ENCODE measurements around the gene L1CAM. TPM values are rescaled to one million over a fixed set of nuclear protein-coding genes. Genes with fewer than 3 reads are reported as not detected.

L1CAM gene
- total RNA-seq, 2 donors from 2014 or later = 6.3 to 7.0 TPM

DNA sequence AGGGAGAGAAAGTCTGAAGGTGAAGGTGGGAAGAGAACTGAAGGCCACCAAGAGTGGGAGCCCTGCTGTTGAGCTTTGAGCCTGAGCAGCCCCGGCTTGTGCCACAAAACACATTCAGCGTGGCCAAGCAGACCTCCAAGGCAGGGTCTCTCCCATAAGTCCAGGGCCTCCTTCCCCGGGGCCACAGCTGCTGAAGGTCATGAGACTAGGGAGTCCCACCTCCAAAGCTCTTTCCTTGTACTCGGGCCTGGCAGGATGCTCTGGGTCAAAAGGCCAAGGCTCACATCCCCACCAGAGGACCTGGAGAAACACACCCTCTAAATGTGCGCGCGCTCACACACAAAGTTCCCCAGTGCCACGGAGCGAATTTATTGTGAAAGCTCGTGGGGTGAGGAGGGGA lies 43.6 kb upstream of the L1CAM start:
- H3K27ac ChIP-seq = peak overlapping the region in 1 of 2 donors; percentile 0
- H3K9me3 ChIP-seq = no peaks in the 10 kb centered on the region
- no peak overlapping the region for H3K4me3 ChIP-seq
- peaks cover 0 to 41% of the 10 kb centered on the region in 2 donors for H3K4me1 ChIP-seq
- H3K36me3 ChIP-seq = peaks cover 26% of the 10 kb centered on the region
- TF ChIP-seq, protein P1, sequence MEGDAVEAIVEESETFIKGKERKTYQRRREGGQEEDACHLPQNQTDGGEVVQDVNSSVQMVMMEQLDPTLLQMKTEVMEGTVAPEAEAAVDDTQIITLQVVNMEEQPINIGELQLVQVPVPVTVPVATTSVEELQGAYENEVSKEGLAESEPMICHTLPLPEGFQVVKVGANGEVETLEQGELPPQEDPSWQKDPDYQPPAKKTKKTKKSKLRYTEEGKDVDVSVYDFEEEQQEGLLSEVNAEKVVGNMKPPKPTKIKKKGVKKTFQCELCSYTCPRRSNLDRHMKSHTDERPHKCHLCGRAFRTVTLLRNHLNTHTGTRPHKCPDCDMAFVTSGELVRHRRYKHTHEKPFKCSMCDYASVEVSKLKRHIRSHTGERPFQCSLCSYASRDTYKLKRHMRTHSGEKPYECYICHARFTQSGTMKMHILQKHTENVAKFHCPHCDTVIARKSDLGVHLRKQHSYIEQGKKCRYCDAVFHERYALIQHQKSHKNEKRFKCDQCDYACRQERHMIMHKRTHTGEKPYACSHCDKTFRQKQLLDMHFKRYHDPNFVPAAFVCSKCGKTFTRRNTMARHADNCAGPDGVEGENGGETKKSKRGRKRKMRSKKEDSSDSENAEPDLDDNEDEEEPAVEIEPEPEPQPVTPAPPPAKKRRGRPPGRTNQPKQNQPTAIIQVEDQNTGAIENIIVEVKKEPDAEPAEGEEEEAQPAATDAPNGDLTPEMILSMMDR (IDR thresholded peaks at IDR 0.05) = no peak
- no peak for DNase-seq (ENCODE audit: low spot score)
- H3K27me3 ChIP-seq = no peaks in the 10 kb centered on the region

DNA sequence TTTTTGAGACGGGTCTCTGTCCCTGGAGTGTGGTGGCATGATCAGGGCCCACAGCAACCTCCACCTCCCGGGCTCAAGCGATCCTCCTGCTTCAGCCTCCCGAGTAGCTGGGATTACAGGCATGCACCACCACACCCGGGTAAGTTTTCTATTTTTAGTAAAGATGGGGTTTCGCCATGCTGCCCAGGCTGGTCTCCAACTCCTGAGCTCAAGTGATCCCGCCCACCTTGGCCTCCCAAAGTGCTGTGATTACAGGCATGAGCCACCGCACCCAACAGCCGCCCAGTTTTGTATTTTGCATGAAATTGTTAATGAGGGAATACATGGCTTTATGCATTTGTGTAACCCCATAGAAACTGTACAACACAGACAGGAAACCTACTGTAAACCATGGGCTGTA lies 42.9 kb upstream of the L1CAM start:
- Histone ChIP-seq H3K4me1 (peaks cover 0 to 42% of the 10 kb centered on the region in 2 donors), H3K27me3 (no peaks in the 10 kb centered on the region), H3K4me3 (peak overlapping the region in 1 of 2 donors; percentile 64), H3K36me3 (peaks cover 26% of the 10 kb centered on the region), H3K9me3 (no peaks in the 10 kb centered on the region), H3K27ac (peak overlapping the region; percentile 48 to 70)
- TF ChIP-seq, protein P1 (IDR thresholded peaks at IDR 0.05) = no peak
- DNase-seq (ENCODE audit: low spot score) = no peak

DNA sequence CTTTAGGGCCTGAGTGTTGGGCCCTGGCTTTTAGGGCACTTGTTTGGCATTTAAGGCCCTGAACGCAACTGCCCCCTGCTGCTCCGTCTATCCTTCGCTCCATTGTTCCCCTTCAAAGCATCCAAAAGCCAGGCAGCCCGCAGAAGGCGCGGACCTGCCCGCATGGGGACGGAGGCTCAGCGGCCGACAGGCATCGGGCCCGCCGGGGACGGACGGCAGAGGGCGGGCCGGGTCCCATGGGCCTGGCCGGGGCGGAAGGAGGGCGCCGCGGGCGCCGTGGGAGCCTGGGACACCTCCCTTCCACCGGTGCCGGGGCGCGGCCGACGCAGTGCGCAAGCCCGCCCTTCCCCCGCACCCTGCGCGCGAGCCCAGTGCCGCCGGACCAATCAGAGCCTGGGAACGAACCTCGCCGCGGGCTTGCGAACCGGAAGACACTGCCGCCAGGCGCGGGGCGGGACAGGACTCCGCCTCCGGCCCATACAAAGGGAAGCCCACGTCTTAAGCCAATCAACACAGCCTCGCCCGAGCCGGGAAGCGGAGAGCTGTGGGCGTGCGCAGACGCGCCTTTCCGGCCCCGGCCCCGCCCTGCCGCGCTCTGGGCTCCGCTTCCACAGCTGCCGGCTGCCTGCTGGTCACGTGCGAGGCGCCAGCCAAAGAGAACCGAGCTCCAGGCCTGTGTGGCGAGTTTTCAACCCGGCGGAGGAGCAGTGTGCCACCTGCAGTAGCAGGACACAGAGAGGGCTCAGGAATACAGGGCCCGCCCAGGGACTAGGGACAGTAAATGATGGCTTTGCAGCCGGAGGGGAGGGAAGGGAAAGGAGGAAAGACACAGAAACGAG lies 42.2 kb upstream of the L1CAM start:
- peak; percentile 97 for DNase-seq (ENCODE audit: low spot score)
- TF ChIP-seq, protein P1 (IDR thresholded peaks at IDR 0.05) = peak in 1 of 2 donors; percentile 42
- H3K27me3 ChIP-seq = no peaks in the 10 kb centered on the region
- H3K4me3 ChIP-seq = peak overlapping the region; percentile 41 to 64
- peak overlapping the region; percentile 90 for H3K27ac ChIP-seq
- H3K36me3 ChIP-seq = peaks cover 26% of the 10 kb centered on the region
- H3K9me3 ChIP-seq = no peaks in the 10 kb centered on the region
- H3K4me1 ChIP-seq = peaks cover 0 to 43% of the 10 kb centered on the region in 2 donors

DNA sequence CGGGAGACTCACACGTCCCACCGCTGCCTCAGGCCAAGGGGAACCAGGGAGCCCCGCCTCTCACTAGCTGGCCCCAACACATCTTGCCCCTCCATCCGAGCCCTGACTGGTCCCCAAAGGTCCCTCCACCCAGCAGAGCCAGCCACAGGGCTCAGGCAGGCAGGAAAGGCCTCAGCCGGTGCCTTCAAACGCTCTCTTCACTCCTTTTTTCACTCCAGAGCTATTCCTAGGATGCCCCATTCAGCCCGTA lies 41.6 kb upstream of the L1CAM start:
- TF ChIP-seq, protein P1 (IDR thresholded peaks at IDR 0.05) = no peak
- DNase-seq (ENCODE audit: low spot score) = no peak
- no peaks in the 10 kb centered on the region for H3K27me3 ChIP-seq
- no peaks in the 10 kb centered on the region for H3K9me3 ChIP-seq
- H3K4me3 ChIP-seq = peak overlapping the region; percentile 41 to 64
- H3K36me3 ChIP-seq = peaks cover 26% of the 10 kb centered on the region
- H3K27ac ChIP-seq = peak overlapping the region; percentile 90
- peaks cover 0 to 48% of the 10 kb centered on the region in 2 donors for H3K4me1 ChIP-seq

DNA sequence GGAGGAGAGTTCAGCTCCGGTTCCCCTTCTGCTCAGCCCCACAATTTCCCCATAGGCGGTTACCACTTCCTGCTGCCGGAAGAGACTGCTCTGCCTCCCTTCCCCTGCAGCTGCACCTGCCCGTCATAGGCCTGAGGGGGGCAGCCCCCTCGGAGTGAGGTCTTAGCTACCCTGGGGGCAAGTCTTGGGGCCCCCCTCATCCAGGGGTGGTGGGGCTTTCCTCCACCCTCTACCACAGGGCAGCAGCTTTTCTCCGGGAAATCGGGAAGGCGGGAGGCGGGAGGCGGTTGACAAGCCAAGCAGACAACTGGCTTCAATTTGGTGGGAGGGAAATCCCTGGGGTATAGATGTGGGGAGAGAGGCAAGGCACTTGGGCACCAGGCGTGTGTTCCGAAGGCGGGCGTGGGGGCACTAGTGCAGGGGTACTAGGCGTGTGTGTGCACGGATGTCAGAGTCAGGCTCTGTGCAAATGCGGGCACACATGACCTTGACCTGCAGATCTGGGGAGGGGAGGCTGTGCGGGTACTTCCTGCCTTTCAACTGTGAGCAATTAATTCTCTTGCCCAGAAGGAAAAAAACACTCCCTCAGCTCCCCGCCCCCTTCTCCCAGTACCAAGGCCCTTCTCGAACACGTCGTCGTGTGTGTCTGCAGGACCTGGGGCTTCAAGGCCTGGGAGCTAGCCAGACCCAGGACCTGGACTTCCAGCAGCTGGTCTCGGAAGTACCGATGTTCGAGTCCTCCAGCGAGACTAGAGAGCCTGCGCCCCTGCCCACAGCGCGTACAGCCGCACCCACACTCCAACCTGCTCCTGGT lies 41.1 kb upstream of the L1CAM start:
- no peaks in the 10 kb centered on the region for H3K9me3 ChIP-seq
- peaks cover 0 to 51% of the 10 kb centered on the region in 2 donors for H3K4me1 ChIP-seq
- TF ChIP-seq, protein P1 (IDR thresholded peaks at IDR 0.05) = no peak
- H3K36me3 ChIP-seq = peaks cover 24% of the 10 kb centered on the region
- peak overlapping the region; percentile 41 to 64 for H3K4me3 ChIP-seq
- DNase-seq (ENCODE audit: low spot score) = no peak
- no peaks in the 10 kb centered on the region for H3K27me3 ChIP-seq
- H3K27ac ChIP-seq = peak overlapping the region; percentile 90
